Astrocyte (in vitro differentiated cells and primary cell): ENCODE data around the gene ALLC. TPM values are rescaled to one million over a fixed set of nuclear protein-coding genes. Genes with fewer than 3 reads are reported as not detected.

Source experiments
- DNase-seq: peaks from one replicate; pipeline ENCODE4 v3.0.0-alpha.2; 2010; ENCODE audit warnings: low read depth
- FAIRE-seq: peaks from 2 replicates; lab custom pipeline; 2011; peaks lifted over from hg19 to GRCh38; lab: Jason Lieb, UNC
- H2AFZ ChIP-seq: 2 replicates; pipeline ENCODE4 v1.6.0; 2012; ENCODE audit warnings: low read depth, low read length, inconsistent platforms
- H3K27ac ChIP-seq: 2 replicates; pipeline ENCODE4 v1.5.1; 2011; ENCODE audit warnings: low read depth, low read length, inconsistent platforms
- H3K27me3 ChIP-seq: 2 replicates; pipeline ENCODE4 v1.6.0; 2011; ENCODE audit warnings: low read length, inconsistent platforms; ENCODE audit not compliant: insufficient read depth
- H3K36me3 ChIP-seq: 2 replicates; pipeline ENCODE4 v1.5.1; 2011; ENCODE audit warnings: low read length, inconsistent platforms; ENCODE audit not compliant: insufficient read depth
- H3K4me1 ChIP-seq: 2 replicates; pipeline ENCODE4 v1.5.1; 2011; ENCODE audit warnings: low read length, inconsistent platforms; ENCODE audit not compliant: insufficient read depth
- H3K4me2 ChIP-seq: 2 replicates; pipeline ENCODE4 v1.6.0; 2012; ENCODE audit warnings: low read length, inconsistent platforms
- H3K4me3 ChIP-seq: 2 replicates; pipeline ENCODE4 v1.5.1; 2011; ENCODE audit warnings: low read depth, mild to moderate bottlenecking, low read length, inconsistent platforms; ENCODE audit not compliant: insufficient read depth
- H3K79me2 ChIP-seq: 2 replicates; pipeline ENCODE4 v1.6.0; 2012; ENCODE audit warnings: mild to moderate bottlenecking, low read length, inconsistent platforms; ENCODE audit not compliant: insufficient read depth
- H3K9ac ChIP-seq: 2 replicates; pipeline ENCODE4 v1.6.0; 2012; ENCODE audit warnings: mild to moderate bottlenecking, low read length, inconsistent platforms
- H3K9me3 ChIP-seq: 2 replicates; pipeline ENCODE4 v1.5.1; 2012; ENCODE audit warnings: low read depth, mild to moderate bottlenecking, low read length, inconsistent platforms; ENCODE audit not compliant: insufficient read depth
- H4K20me1 ChIP-seq: 2 replicates; pipeline ENCODE4 v1.6.0; 2012; ENCODE audit warnings: low read length, inconsistent platforms; ENCODE audit not compliant: insufficient read depth
- H3K27ac Mint-ChIP-seq: one replicate; pipeline ENCODE4 v1.8.0; 2021; ENCODE audit warnings: mild to moderate bottlenecking, mixed read lengths; ENCODE audit not compliant: unreplicated experiment
- H3K27me3 Mint-ChIP-seq: one replicate; pipeline ENCODE4 v1.8.0; 2021; ENCODE audit warnings: low read depth, mixed read lengths; ENCODE audit not compliant: unreplicated experiment
- H3K36me3 Mint-ChIP-seq: one replicate; pipeline ENCODE4 v1.8.0; 2021; ENCODE audit warnings: low read depth, mixed read lengths; ENCODE audit not compliant: unreplicated experiment
- H3K4me1 Mint-ChIP-seq: one replicate; pipeline ENCODE4 v1.8.0; 2021; ENCODE audit warnings: low read depth, mixed read lengths; ENCODE audit not compliant: unreplicated experiment
- H3K4me3 Mint-ChIP-seq: one replicate; pipeline ENCODE4 v1.8.0; 2021; ENCODE audit warnings: mild to moderate bottlenecking, moderate library complexity, mixed read lengths; ENCODE audit not compliant: unreplicated experiment
- H3K9me3 Mint-ChIP-seq: one replicate; pipeline ENCODE4 v1.8.0; 2021; ENCODE audit warnings: mild to moderate bottlenecking, mixed read lengths; ENCODE audit not compliant: unreplicated experiment
- CTCF ChIP-seq: IDR thresholded peaks from 2 replicates; pipeline ENCODE4 v1.5.1; 2011; ENCODE audit warnings: low read depth, mild to moderate bottlenecking, inconsistent platforms, low read length, moderate library complexity; ENCODE audit not compliant: insufficient read depth
- EZH2 ChIP-seq: IDR thresholded peaks from 2 replicates; pipeline ENCODE4 v1.6.1; 2012; ENCODE audit warnings: mild to moderate bottlenecking, low read length, inconsistent platforms; ENCODE audit not compliant: insufficient read depth
- total RNA-seq: library from RNA; stranded (reverse); gene quantifications from 2 replicates; pipeline ENCODE4 v1.2.1, GENCODE V29; 2021

The ALLC gene
- total RNA-seq, 1 donor from 2014 or later, result not detected

GRCh38 chr2:3655871-3656761, 1.9 kb upstream of the ALLC start:
- H3K4me1 ChIP-seq, result peaks cover 10% of the 10 kb centered on the region
- H3K27ac ChIP-seq, result no peak overlapping the region
- no peaks in the 10 kb centered on the region for H3K79me2 ChIP-seq
- Mint-ChIP-seq H3K4me3 (no peak overlapping the region), H3K27me3 (peaks cover 4% of the 10 kb centered on the region), H3K36me3 (no peaks in the 10 kb centered on the region), H3K4me1 (peaks cover 18% of the 10 kb centered on the region), H3K27ac (peak overlapping the region; percentile 72), H3K9me3 (peaks cover 3% of the 10 kb centered on the region)
- no peaks in the 10 kb centered on the region for H4K20me1 ChIP-seq
- DNase-seq, result no peak
- H3K9me3 ChIP-seq, result no peaks in the 10 kb centered on the region
- no peak overlapping the region for H3K4me3 ChIP-seq
- no peak for FAIRE-seq
- TF ChIP-seq EZH2 (no peak), CTCF (no peak)
- H3K4me2 ChIP-seq, result no peak overlapping the region
- no peak overlapping the region for H3K9ac ChIP-seq
- H3K27me3 ChIP-seq, result peaks cover 5% of the 10 kb centered on the region
- no peaks in the 10 kb centered on the region for H3K36me3 ChIP-seq
- H2AFZ ChIP-seq, result no peak overlapping the region

- H3K27me3 Mint-ChIP-seq, result peaks cover 4% of the 10 kb centered on the region
- peaks cover 3% of the 10 kb centered on the region for H3K9me3 Mint-ChIP-seq
- H3K4me3 ChIP-seq, result no peak overlapping the region
- H3K27me3 ChIP-seq, result peaks cover 5% of the 10 kb centered on the region
- no peak overlapping the region for H3K4me3 Mint-ChIP-seq
- H3K4me2 ChIP-seq, result no peak overlapping the region
- peaks cover 2% of the 10 kb centered on the region for H3K4me1 ChIP-seq
- no peaks in the 10 kb centered on the region for H3K79me2 ChIP-seq
- peaks cover 18% of the 10 kb centered on the region for H3K4me1 Mint-ChIP-seq
- no peaks in the 10 kb centered on the region for H3K36me3 Mint-ChIP-seq
- TF ChIP-seq CTCF, result no peak
- TF ChIP-seq EZH2, result no peak
- H3K27ac Mint-ChIP-seq, result peak overlapping the region; percentile 72
- H4K20me1 ChIP-seq, result no peaks in the 10 kb centered on the region
- H3K27ac ChIP-seq, result no peak overlapping the region
- H3K36me3 ChIP-seq, result no peaks in the 10 kb centered on the region
- DNase-seq, result no peak
- peak overlapping the region; percentile 50 for H2AFZ ChIP-seq
- no peak overlapping the region for H3K9ac ChIP-seq
- FAIRE-seq, result no peak
- H3K9me3 ChIP-seq, result no peaks in the 10 kb centered on the region
Measured at GRCh38 chr2:3656762-3657721, 958 bp upstream of the ALLC start.
